Osteocyte (in vitro differentiated cells): ENCODE measurements around the gene FBXL7. TPM values are rescaled to one million over a fixed set of nuclear protein-coding genes. Genes with fewer than 3 reads are reported as not detected.

Experiments
- DNase-seq: peaks from one replicate; pipeline ENCODE4 v3.0.0; 2021; ENCODE audit warnings: mixed read lengths; ENCODE audit not compliant: unreplicated experiment; ENCODE audit errors: extremely low spot score
- H3K27ac Mint-ChIP-seq: one replicate; pipeline ENCODE4 v1.8.0; 2021; ENCODE audit warnings: mild to moderate bottlenecking, mixed read lengths; ENCODE audit not compliant: unreplicated experiment
- H3K27me3 Mint-ChIP-seq: one replicate; pipeline ENCODE4 v1.8.0; 2021; ENCODE audit warnings: mixed read lengths; ENCODE audit not compliant: unreplicated experiment
- H3K36me3 Mint-ChIP-seq: one replicate; pipeline ENCODE4 v1.8.0; 2021; ENCODE audit warnings: mixed read lengths; ENCODE audit not compliant: unreplicated experiment
- H3K4me1 Mint-ChIP-seq: one replicate; pipeline ENCODE4 v1.8.0; 2021; ENCODE audit warnings: mixed read lengths; ENCODE audit not compliant: unreplicated experiment
- H3K4me3 Mint-ChIP-seq: one replicate; pipeline ENCODE4 v1.8.0; 2021; ENCODE audit warnings: mild to moderate bottlenecking, moderate library complexity, mixed read lengths; ENCODE audit not compliant: unreplicated experiment
- H3K9me3 Mint-ChIP-seq: one replicate; pipeline ENCODE4 v1.8.0; 2021; ENCODE audit warnings: mixed read lengths; ENCODE audit not compliant: unreplicated experiment
- CTCF ChIP-seq: fragments of 200-600 bp; sonication (generic); IDR thresholded peaks from 2 replicates; pipeline ENCODE4 v1.5.0; 2021; ENCODE audit warnings: antibody characterized with exemption, mild to moderate bottlenecking, moderate library complexity
- total RNA-seq: library from RNA; stranded (reverse); gene quantifications from 2 replicates; pipeline ENCODE4 v1.2.1, GENCODE V29; 2021

FBXL7 gene
- total RNA-seq, 1 donor from 2014 or later = 28.4 TPM

- Mint-ChIP-seq H3K27ac (no peak overlapping the region), H3K27me3 (no peaks in the 10 kb centered on the region), H3K4me1 (peaks cover 13% of the 10 kb centered on the region), H3K4me3 (no peak overlapping the region), H3K36me3 (peaks cover 7% of the 10 kb centered on the region), H3K9me3 (no peaks in the 10 kb centered on the region)
- no peak for TF ChIP-seq CTCF
- DNase-seq = no peak
Observed at GRCh38 chr5:15607076-15607475, 107.1 kb downstream of the FBXL7 start.

GRCh38 chr5:15609076-15609725, 109.2 kb downstream of the FBXL7 start:
- peaks cover 20% of the 10 kb centered on the region for H3K4me1 Mint-ChIP-seq
- H3K27ac Mint-ChIP-seq = no peak overlapping the region

GRCh38 chr5:15610216-15610615, 110.2 kb downstream of the FBXL7 start:
- DNase-seq = no peak
- no peak for TF ChIP-seq CTCF
- peaks cover 17% of the 10 kb centered on the region for H3K4me1 Mint-ChIP-seq
- H3K4me3 Mint-ChIP-seq = no peak overlapping the region
- H3K27me3 Mint-ChIP-seq = no peaks in the 10 kb centered on the region
- H3K36me3 Mint-ChIP-seq = peaks cover 4% of the 10 kb centered on the region
- H3K9me3 Mint-ChIP-seq = no peaks in the 10 kb centered on the region
- H3K27ac Mint-ChIP-seq = no peak overlapping the region

More at GRCh38 chr5:15609076-15609725, 109.2 kb downstream of the FBXL7 start:
- no peak for DNase-seq
- Mint-ChIP-seq H3K27me3 (no peaks in the 10 kb centered on the region), H3K4me3 (no peak overlapping the region), H3K9me3 (no peaks in the 10 kb centered on the region), H3K36me3 (peaks cover 7% of the 10 kb centered on the region)
- no peak for TF ChIP-seq CTCF

DNA sequence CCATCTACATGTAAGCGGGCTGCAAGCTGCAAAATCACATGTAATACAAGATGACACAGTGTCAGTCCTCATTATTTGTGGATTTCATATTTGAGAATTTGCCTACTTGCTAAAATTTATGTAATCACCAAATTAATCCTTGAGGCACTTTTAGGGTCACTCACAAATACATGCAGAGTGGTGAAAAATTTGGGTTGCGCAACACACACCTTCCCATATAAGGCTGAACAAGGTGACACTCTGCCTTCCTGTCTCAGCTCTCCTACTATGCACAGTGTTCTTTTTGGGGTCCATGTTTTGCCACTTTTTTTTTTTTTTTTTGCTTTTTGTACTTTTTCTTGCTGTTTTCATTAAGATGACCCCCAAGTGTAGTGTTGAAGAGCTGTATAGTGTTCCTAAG, 111.0 kb downstream of the FBXL7 start:
- H3K27me3 Mint-ChIP-seq = no peaks in the 10 kb centered on the region
- no peak for TF ChIP-seq CTCF
- DNase-seq = no peak
- no peak overlapping the region for H3K4me3 Mint-ChIP-seq
- no peak overlapping the region for H3K27ac Mint-ChIP-seq
- H3K36me3 Mint-ChIP-seq = peaks cover 4% of the 10 kb centered on the region
- H3K4me1 Mint-ChIP-seq = peaks cover 22% of the 10 kb centered on the region
- H3K9me3 Mint-ChIP-seq = no peaks in the 10 kb centered on the region

DNA sequence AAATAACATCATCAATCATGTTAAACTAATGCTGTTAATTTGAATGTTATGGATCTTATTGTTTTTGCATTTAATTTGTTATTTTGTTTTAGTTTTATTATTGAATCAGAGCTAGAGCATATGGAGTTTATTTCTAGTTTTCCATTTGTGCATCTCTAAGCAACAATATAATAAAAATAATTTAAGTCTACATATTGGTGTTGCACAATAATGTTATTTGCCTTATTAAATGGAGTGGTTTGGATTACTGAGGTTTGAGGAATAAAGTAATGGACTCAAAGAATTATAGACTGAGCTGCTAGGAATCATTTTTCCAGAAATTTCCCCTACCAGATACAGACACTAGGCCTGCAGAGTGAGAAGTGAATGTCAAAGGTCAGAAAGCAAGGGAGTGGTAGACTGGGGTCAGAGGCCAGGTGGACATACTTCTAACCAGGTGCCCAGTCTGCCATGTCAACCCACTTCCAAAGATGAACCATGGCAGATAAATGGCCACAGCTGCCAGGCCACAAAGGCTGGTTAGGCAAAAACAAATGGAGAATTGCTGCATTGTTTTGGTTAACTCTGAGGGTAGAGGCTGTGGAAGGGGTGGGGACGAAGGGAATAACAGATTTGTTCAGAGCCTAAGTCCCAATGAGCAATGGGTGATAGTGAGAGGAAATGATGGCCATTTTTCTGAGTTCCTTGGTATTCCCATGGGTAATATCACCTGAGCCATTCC, 113.1 kb downstream of the FBXL7 start:
- Mint-ChIP-seq H3K36me3 (peaks cover 5% of the 10 kb centered on the region), H3K27me3 (no peaks in the 10 kb centered on the region), H3K9me3 (no peaks in the 10 kb centered on the region), H3K4me1 (peaks cover 16% of the 10 kb centered on the region), H3K27ac (no peak overlapping the region), H3K4me3 (no peak overlapping the region)
- no peak for TF ChIP-seq CTCF
- no peak for DNase-seq
